Measurements from ENCODE around the gene IPO9.
A peak's percentile ranks its signal among the peaks of the same experiment; 100 is the strongest.
"Not testable (repeated sequence)": the region's sequence is repeated elsewhere in the genome, so short reads cannot be mapped to it uniquely, and the experiment has no call there.

The IPO9 gene

DNA sequence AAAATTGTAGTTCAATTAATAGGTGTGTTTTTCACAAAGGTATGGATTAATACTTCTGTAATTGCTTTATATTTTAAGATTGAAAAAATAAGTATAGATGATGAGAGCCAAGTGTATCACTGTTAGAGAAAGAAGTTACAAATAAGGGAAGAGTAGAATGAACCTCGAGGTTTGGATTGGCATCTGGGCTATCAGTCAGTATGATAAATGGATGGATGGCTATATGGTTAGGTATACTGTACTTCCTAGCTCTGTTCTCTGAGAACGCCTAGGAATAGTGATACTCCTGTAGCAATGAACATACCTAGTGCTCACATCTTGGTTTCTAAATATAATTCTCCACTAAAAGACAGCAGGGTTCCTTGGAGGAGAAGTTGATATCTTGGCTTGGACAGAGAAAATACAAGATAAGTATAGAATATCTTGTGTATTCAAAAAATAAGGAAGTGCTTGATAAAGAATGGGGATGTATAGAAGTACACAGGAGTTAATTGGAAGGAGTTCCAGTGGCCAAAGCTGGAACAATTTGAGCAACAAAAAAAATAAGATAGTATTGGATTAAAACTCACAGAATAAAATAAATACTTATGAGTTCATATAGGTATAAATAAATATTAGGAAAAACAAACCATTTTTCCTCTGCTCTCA lies 12.4 kb downstream of the IPO9 start:
- in situ Hi-C loops (cut with HindIII; ENCODE audit: low pct_unique_long_range_greater_than_20kb, low sequenced_read_pairs), result no loop called here
- DNase-seq (ENCODE audit: low read depth in 1 of 2, low spot score in 1 of 2), result no peak
- no peak for TF ChIP-seq JUND (IDR thresholded peaks at IDR 0.05; ENCODE audit: low read depth)

GRCh38 chr1:201842472-201843027 lies 13.6 kb downstream of the IPO9 start:
- no peak for TF ChIP-seq JUND (IDR thresholded peaks at IDR 0.05; ENCODE audit: low read depth)
- DNase-seq (ENCODE audit: low read depth in 1 of 2, low spot score in 1 of 2), result no peak
- in situ Hi-C loops (cut with HindIII; ENCODE audit: low pct_unique_long_range_greater_than_20kb, low sequenced_read_pairs), result no loop called here

DNA sequence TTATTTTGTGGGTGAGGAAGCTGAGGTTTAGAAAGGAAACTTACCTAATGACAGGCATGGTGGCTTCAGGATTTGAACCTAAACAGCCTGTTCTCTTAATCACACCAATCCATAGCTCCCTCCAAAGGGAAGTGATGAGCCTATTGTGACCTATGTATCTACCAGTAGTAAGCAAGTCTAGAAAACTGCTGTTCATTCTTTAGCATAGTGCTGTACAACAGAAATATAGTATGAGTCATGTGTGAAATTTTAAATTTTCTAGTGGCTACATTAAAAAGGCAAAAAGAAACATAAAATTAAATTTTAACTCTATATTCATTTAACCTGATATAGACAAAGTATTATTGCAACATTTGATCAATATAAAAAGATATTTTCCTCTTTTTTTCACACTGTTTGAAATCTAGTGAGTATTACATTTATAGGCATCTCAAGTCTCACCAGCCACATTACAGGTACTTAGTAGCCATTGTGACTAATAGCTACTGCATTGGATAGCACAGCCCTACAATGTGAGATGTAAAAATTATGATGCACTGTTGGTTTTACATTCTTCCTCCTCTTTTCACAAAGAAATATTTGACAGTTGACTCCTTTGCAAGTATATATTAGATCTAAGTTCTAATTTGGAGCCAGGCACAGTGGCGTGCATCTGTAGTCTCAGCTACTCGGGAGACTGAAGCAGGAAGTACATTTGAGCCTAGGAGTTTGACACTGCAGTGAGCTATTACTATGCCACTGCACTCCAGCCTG lies 16.6 kb downstream of the IPO9 start:
- no peak for DNase-seq (ENCODE audit: low read depth in 1 of 2, low spot score in 1 of 2)
- in situ Hi-C loops (cut with HindIII; ENCODE audit: low pct_unique_long_range_greater_than_20kb, low sequenced_read_pairs), result no loop called here
- TF ChIP-seq JUND (IDR thresholded peaks at IDR 0.05; ENCODE audit: low read depth), result no peak

DNA sequence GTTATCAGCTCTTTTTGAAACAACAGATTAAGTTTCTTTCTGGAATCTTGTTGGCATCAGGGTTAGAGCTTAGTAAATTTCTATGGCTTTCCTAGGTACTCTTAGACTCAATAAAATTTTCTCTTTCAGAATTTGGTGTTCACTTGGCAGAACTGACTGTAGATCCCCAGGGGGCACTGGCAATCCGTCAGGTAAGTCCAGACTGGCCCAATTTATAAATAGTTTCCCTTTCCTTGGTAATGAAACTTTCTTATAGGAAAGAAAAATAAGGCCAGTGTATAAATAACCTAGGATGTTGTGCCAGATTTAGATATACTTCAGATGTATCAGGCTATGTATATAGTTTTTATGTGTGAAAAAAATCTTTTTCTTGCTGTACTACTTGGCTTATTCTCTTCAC lies 18.2 kb downstream of the IPO9 start:
- no peak for TF ChIP-seq JUND (IDR thresholded peaks at IDR 0.05; ENCODE audit: low read depth)
- no peak for DNase-seq (ENCODE audit: low read depth in 1 of 2, low spot score in 1 of 2)
- in situ Hi-C loops (cut with HindIII; ENCODE audit: low pct_unique_long_range_greater_than_20kb, low sequenced_read_pairs), result no loop called here

DNA sequence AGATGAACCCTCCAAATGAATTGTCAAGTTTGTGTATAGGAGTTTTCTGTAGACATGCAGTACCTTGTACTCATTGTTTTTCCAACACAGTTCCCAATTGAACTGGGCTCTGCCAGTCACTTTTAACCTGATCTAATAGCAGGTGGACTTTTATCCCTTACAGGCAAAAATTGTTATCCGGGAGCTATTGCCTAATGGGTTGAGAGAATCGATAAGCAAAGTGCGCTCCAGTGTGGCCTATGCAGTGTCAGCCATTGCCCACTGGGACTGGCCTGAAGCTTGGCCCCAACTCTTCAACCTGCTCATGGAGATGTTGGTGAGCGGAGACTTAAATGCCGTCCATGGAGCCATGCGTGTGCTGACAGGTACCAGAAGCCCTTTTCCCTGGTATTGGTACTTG lies 19.3 kb downstream of the IPO9 start:
- no peak for DNase-seq (ENCODE audit: low read depth in 1 of 2, low spot score in 1 of 2)
- TF ChIP-seq JUND (IDR thresholded peaks at IDR 0.05; ENCODE audit: low read depth), result no peak

GRCh38 chr1:201849372-201850052 lies 20.6 kb downstream of the IPO9 start:
- TF ChIP-seq JUND (IDR thresholded peaks at IDR 0.05; ENCODE audit: low read depth), result no peak
- DNase-seq (ENCODE audit: low read depth in 1 of 2, low spot score in 1 of 2), result no peak
- in situ Hi-C loops (cut with HindIII; ENCODE audit: low pct_unique_long_range_greater_than_20kb, low sequenced_read_pairs), result no loop called here

More for the DNA sequence above, 19.3 kb downstream of the IPO9 start:
- in situ Hi-C loops (cut with HindIII; ENCODE audit: low pct_unique_long_range_greater_than_20kb, low sequenced_read_pairs), result no loop called here

DNA sequence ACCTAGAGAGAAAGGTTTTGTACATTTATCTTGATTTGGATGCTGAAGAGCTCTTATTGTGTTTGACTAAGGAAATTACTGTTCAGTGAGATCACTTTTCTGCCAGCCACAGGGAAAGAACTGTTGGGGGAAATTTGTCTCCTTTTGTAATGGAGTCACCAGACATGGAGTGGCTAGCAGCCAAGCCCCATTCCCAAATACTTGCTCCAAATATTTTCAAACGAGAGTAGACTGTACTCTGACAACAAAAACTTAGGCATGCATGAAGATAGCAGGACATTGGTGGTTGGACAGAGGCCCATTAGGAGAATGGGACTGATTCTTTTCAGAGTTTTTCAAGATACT lies 21.1 kb downstream of the IPO9 start:
- no peak for TF ChIP-seq JUND (IDR thresholded peaks at IDR 0.05; ENCODE audit: low read depth)
- in situ Hi-C loops (cut with HindIII; ENCODE audit: low pct_unique_long_range_greater_than_20kb, low sequenced_read_pairs), result no loop called here
- peak in 1 of 2 experiments; percentile 26 for DNase-seq (ENCODE audit: low read depth in 1 of 2, low spot score in 1 of 2)

DNA sequence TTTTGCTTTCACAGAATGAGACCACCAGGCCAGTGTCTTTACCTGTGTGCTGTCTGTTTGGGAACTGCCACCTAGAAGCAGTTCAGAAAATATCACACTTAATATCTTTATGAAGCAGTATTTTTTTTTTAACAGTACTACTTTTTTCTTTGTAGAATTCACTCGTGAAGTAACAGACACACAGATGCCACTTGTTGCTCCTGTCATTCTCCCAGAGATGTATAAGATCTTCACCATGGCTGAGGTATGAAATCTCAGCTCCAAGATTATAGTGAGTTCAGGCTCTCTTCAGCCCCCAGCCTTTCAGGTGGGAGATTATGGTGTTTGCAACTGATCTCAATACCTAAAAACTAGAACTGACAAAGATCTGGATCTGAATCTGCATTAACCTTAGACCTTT lies 23.0 kb downstream of the IPO9 start:
- TF ChIP-seq JUND (IDR thresholded peaks at IDR 0.05; ENCODE audit: low read depth), result no peak
- in situ Hi-C loops (cut with HindIII; ENCODE audit: low pct_unique_long_range_greater_than_20kb, low sequenced_read_pairs), result no loop called here
- DNase-seq (ENCODE audit: low read depth in 1 of 2, low spot score in 1 of 2), result no peak

DNA sequence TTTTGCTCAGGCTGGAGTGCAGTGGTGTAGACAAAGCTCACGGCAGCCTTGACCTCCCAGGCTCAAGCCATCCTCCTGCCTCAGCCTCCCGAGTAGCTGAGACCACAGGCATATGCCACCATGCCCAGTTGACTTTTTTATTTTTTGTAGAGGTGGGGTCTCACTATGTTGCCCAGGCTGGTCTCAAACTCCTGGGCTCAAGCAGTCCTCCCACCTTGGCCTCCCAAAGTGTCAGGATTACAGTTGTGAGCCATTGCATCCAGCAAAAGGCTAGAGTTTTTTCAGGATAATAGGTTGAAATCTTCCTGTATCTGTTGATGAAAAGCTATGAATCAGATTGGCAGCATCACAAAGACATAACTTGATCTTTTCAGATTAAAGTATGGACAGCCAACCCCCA lies 27.8 kb downstream of the IPO9 start:
- DNase-seq (ENCODE audit: low read depth in 1 of 2, low spot score in 1 of 2); in situ Hi-C loops (cut with HindIII; ENCODE audit: low pct_unique_long_range_greater_than_20kb, low sequenced_read_pairs): not testable (repeated sequence)

GRCh38 chr1:201859424-201859823 lies 30.5 kb downstream of the IPO9 start:
- TF ChIP-seq JUND (IDR thresholded peaks at IDR 0.05; ENCODE audit: low read depth), result no peak
- DNase-seq (ENCODE audit: low read depth in 1 of 2, low spot score in 1 of 2), result no peak
- in situ Hi-C loops (cut with HindIII; ENCODE audit: low pct_unique_long_range_greater_than_20kb, low sequenced_read_pairs), result no loop called here

DNA sequence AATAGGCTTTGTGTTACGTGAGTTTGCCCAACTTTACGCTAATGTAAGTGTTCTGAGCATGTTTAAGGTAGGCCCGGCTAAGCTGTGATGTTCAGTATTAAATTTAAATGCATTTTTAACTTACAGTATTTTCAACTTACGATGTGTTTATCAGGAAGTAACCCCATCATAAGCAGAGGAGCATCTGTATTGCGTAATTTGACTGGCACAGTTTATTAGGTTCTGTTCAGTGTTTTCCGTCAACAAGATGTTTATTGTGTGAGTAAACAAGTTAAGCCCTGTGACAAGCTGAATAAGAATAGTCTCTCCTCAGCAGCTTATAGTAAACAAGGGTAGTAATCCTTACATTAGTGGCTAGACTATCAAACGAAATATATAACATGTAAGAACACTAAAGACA lies 32.5 kb downstream of the IPO9 start:
- in situ Hi-C loops (cut with HindIII; ENCODE audit: low pct_unique_long_range_greater_than_20kb, low sequenced_read_pairs), result no loop called here
- DNase-seq (ENCODE audit: low read depth in 1 of 2, low spot score in 1 of 2), result no peak
- no peak for TF ChIP-seq JUND (IDR thresholded peaks at IDR 0.05; ENCODE audit: low read depth)

DNA sequence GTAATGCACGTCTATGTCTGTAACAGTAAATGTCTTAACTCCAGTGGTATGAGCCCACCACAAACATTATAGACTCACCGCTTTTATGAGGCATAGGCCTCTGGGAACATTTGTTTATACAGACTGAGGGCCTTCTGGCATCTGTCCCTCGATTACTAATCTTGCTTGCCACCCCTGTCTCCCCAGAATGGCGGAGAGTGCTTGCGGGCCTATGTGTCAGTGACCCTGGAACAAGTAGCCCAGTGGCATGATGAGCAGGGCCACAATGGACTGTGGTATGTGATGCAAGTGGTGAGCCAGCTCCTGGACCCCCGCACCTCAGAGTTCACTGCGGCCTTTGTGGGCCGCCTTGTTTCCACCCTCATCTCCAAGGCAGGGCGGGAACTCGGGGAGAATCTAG lies 41.4 kb downstream of the IPO9 start:
- in situ Hi-C loops (cut with HindIII; ENCODE audit: low pct_unique_long_range_greater_than_20kb, low sequenced_read_pairs), result no loop called here
- TF ChIP-seq JUND (IDR thresholded peaks at IDR 0.05; ENCODE audit: low read depth), result no peak
- DNase-seq (ENCODE audit: low read depth in 1 of 2, low spot score in 1 of 2), result no peak

GRCh38 chr1:201874672-201875071 lies 45.7 kb downstream of the IPO9 start:
- no peak for TF ChIP-seq JUND (IDR thresholded peaks at IDR 0.05; ENCODE audit: low read depth)
- in situ Hi-C loops (cut with HindIII; ENCODE audit: low pct_unique_long_range_greater_than_20kb, low sequenced_read_pairs), result no loop called here
- no peak for DNase-seq (ENCODE audit: low read depth in 1 of 2, low spot score in 1 of 2)

Data from T47D (cell line).